HG02938 (cell line): Measurements from ENCODE around the gene PPP1R13B.
"Not testable (repeated sequence)": the region's sequence is repeated elsewhere in the genome, so short reads cannot be mapped to it uniquely, and the experiment has no call there.

Experiments
- ATAC-seq: cut with Tn5 transposase; IDR thresholded peaks from one replicate; pipeline ENCODE4 v1.9.1; 2021; ENCODE audit warnings: mild to moderate bottlenecking, moderate library complexity; ENCODE audit not compliant: unreplicated experiment

Gene PPP1R13B

DNA sequence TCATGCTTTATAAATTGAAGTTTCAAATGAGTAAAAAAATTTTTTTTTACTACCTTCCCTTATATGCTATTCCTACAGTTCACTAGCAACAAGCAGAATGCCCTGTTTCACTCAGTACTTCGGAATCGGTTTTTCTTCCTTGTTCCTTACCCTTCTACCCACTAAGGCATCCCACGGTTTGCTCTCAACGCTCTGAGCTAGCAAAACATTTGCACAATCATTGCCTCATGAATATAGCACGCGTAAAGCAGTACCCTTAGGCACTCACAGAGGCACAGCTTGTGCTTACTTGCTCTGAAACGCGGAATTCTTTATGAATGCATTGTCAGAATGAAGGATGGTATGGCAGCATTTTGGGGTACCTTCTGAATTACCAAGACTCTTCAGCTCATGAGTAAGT, 45.0 kb downstream of the PPP1R13B start:
- no peak for ATAC-seq

DNA sequence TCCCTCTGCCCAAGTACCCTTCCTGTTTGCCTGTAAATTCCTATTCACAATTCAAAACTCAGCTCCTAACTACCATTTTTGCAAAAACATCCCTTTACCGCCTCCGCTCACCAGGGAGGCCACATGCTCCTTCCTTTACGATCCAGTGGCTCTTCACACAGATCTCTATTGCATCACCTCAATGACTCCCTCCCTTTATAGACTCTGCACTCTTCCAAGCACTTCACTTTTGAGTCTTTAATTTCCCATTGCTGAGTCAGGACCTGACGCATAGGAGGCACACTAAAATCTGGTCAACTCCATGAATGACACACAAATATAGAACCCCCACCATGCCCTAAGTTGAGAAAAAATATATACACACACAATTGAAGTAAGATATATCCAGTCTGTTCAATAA, 45.9 kb downstream of the PPP1R13B start:
- no peak for ATAC-seq

DNA sequence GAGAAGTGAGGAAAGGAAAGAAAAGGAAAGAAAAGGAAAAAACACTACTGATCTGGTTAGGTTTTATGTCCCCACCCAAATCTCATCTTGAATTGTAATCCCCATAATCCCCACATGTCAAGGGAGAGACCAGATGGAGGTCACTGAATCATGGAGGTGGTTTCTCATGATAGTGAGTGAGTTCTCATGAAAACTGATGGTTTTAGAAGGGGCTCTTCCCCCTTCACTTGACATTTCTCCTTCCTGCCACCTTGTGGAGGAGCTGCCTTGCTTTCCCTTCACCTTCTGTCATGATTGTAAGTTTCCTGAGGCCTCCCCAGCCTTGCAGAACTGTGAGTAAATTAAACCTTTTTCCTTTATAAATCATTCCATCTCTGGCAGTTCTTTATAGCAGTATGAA, 54.2 kb downstream of the PPP1R13B start:
- ATAC-seq: not testable (repeated sequence)

DNA sequence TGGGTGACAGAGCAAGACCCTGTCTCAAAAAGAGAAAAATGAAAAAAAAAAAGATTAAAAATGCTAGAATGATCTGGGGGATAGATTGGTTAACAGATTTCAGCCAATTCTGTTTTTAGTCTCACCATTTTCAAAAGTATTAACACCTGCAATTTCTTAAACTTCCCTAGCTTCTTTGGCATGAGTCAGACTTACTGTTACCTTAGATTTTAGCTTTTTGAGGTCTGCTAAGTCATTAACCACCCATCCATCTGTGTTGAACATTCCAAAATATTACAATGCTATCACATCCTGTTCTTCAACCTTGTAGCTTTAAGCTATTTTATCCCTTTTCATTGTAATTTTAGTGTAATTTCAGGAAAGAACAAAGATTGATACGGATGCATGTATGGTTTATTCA, 59.3 kb downstream of the PPP1R13B start:
- no peak for ATAC-seq

DNA sequence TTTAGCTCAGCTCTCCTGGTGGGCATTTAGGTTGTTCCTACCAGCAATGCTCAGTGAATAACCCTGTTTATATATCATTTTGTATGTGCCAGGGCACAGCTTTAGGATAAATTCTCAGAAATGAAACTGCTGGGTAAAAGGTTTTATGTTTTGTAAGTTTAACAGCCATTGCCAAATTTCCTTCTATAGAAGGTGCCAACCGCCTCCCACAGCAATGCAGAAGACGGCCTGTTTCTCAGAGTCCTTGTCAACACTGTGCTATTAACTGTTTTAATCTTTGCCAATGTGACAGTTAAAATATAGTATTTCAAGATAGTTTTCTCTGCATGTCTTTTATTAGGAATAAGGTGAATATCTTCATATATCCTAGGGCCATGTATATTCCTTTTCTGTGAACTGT, 65.0 kb downstream of the PPP1R13B start:
- no peak for ATAC-seq

DNA sequence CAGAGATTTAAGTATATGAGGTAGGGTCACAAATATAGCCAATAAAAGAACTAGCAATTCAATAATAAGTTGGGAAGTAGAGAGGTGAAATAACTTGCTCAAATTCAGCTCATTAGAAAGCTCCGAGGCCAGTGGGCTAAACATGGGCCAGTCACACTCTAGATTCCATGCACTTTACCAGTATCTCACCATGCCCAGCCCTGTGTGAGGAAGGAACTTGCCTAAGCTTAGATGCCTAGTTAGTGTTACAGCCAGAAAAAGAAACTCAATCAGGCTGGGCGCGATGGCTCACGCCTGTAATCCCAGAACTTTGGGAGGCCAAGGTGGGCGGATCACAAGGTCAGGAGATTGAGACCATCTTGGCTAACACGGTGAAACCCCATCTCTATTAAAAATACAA, 71.1 kb downstream of the PPP1R13B start:
- ATAC-seq: not testable (repeated sequence)

DNA sequence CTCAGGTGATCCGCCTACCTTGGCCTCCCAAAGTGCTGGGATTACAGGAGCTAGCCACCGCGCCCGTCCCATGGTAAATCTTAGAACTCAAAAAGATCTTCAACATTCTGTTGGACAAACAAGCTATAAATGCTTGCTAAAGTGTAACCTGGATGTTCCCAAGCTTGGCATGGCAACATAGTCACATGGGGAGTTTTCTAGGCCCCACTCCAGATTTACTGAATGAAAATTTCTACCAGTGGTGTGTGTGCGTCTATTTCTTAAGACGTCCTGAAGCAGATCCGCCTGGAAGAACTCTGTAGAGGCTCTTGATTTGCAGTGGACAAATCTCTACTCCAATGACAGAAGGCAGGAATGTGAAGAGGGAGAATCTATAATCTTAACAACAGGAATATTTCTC, 71.9 kb downstream of the PPP1R13B start:
- ATAC-seq: no peak

DNA sequence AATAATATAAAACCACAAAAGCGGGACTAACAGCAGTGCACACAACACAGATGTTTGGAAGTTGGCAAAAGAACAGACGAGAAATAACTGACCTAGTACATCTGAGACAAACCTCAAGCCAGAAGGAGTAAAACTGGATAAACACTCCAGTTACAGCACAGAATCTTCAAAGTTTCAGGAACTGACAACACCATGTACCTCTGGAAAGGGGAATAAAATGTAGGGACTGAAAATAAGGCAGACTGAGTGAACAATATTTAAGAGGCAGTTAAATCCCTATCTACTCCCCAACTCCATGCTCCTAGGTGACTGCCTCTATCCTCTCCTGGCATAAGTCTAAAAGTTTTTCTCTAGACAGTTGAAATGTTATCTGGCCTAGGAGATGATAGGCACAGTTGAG, 73.9 kb downstream of the PPP1R13B start:
- no peak for ATAC-seq

DNA sequence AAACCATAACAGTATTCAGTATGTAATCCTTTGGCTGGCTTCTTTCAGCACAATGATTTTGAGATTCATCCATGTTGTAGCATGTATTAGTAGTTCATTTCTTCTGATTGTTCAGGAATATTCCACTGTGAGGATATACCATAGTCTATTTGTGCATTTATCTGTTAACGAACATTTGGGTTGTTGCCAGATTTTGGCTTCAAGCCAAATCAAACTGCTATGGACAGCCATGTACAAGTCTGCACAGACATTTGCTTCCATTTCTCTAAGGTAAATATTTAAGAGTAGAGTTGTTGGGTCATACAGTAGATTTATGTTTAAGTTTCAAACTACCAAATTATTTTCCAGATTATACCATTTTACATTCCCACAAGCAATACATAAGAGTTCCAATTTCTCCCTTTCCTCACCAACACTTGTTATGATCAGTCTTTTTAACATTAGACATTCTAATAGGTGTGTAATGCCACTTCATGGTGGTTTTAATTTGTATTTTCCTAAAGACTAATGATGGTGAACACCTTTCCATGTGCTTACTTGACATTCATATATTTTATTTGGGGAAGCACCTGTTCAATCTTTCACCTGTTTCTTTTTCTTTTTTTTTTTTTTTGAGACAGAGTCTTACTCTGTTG, 75.2 kb downstream of the PPP1R13B start:
- no peak for ATAC-seq

DNA sequence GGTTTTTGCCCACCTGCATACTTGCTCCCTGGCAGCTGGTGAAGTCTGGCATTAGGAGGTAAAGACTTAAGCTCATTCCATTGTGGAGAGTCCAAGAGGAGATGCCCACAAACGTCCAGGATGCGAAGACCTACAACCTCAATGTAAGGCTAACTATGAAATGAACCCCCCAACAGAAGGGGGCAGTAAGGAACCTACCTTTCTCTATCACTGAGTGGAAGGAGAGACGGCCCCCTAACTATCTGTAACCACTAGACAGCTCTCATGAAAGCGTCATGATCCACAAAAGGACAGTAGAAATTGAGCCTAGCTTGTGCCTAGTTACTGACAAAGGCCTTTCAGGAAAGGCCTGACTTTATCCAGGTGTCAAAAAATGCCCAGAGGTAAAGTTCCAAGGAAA, 76.5 kb downstream of the PPP1R13B start:
- no peak for ATAC-seq

DNA sequence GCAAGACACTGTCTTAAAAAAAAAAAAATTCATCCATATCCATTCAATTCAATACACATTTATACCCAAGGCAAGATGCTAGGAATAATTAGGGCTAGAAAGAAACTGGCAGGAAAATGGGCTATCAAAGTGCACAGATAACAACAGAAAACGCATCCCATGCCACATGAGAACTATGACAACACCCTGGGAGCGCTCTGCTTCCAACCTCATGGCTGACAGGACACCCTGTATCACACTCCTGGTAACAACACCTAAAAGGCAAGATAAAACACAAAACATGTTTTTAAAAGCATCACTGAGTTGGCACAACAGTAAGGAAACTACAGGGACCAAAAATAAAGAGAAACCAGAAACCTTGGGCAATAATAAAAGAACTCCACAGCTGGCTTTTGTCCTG, 76.9 kb downstream of the PPP1R13B start:
- ATAC-seq: no peak

DNA sequence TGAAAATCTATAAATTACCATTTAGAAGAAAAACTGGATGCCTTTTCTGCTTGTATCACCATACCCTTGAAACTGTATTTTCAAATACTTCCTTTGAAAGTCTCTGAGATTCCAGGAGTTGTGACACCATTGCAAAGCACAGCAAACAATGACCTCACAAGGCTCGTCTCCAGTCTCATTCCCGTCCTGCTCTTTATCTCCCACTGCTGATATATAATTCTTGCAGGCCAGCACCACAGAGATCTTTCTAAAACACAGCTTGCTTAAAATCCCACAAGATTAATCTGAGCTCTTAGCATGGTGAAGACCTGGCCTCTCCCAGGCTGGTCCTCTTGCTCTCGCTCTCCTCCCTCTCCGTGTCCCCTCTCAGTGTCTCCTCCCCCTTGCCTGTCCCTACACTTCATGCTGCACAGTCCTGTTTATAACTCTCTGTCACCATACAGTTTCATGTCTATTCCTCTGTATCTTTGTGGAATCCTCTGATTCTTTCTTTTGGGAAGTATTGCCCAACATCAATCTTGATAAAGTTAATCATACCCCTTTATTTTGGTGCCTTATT, 80.0 kb downstream of the PPP1R13B start:
- no peak for ATAC-seq

DNA sequence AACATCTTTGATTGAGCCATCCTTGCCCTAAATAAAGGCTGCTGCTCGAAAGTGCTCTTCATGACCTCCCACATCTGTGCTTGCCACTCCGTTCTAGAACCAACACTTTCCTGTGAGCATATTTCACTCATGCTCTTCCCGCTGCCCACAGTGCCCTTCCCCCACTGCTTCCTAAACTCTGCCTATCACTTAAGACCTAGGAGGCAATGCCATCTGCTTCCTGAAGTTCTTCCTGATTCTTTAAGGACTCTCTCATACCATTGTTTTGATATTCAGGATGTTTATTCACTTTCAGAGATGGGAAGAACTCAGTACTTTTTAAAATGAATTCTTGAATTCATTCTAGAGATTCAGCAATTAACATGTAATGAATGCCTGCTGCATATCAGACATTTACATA, 81.8 kb downstream of the PPP1R13B start:
- no peak for ATAC-seq

DNA sequence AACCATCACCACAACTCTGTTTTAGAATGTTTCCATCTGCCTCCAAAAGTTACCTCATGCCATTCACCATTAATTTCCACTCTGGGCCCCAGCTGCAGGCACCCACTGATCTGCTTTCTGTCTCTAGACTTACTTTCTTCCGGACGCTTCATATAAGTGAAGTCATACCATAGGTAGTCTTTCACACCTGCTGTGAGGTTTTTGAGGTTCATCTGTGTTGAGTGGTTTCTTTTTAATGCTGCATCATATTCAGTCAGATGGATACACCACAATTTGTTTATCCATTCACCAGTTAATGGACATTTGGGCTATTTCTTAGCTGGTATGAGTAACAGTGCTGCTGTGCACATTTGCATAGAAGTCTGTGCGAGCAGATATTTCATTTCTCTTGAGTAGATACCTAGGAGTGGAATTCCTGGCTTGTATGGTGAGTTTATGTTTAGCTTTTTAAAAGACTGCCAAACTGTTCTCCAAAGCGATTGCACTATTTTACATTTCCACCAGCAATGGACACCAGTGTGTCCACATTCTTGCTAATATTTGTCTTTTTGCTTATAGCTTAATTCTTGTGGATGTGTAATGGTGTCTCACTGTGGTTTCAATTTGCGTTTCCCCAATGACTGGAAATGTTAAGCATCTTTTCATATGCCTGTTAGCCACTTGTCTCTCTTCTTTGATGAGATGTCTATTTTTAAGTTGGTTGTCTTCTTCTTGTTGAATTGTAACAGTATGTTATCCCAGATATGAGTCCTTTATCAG, 83.5 kb downstream of the PPP1R13B start:
- ATAC-seq: peak; percentile 87

DNA sequence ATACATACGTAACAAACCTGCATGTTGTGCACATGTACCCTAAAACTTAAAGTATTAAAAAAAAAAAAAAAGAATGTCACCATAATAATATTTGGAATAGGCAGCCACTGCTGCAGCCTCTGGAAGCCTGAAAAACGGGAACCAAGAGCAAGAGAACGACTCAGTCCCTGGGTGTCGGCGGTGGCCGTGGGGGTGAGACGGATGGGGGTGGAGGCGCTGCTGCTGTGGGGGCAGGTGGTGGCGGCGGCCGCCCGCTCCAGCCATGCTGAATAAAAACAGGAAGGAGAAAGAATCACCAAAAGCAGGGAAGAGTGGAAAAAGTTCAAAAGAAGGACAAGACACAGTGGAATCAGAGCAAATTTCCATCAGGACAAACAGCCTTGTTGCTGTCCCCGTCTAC, 84.8 kb downstream of the PPP1R13B start:
- ATAC-seq: no peak

DNA sequence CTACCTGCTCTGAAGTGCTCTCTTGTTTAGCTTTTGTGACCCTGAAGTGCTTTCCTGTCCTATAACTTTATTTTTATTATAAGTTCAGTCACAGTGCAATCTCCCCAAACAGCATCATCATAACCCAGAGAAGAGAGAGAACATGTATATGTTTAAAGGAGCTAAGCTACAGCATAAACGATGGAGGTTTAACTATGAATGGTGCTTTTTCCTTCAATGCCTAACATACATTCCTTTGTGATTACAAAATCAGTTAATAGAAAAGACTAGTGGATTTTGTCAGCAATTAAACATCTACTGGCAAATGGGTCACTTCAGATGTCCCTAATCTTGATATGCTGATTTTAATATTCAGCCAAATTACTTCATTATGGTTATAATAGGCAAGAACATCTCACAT, 85.3 kb downstream of the PPP1R13B start:
- no peak for ATAC-seq

DNA sequence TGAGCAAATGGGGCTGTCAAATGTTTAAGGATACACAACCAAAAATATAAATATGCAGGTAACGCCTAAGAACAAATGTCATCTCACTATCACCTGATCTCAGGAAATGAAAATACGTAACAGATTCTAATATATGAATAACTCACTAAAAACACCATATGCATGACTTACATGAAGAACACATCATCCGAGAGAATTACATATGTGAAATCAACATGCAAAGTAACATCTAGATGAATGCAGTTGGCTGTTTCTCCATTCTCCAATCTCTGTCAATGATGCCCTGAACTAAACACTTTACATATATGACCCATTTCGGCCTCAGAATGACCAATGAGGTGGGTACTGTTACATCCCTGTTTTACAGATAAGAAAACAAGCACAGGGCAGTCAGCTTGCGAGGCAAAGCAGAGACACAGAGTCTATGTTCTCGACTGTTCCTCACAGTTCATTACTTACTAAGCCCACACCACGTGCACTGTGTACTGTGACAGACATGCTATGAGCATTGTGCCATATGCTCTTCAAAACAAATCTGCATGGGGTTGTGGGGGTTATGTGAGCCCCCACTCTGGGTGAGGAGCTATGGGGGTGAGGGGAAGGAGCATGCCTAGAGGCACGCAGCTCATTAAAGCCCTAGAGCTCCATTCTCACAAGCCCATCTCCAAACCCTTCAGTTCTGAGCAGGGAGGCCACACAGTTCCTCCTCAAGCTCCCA, 89.2 kb downstream of the PPP1R13B start:
- ATAC-seq: no peak

DNA sequence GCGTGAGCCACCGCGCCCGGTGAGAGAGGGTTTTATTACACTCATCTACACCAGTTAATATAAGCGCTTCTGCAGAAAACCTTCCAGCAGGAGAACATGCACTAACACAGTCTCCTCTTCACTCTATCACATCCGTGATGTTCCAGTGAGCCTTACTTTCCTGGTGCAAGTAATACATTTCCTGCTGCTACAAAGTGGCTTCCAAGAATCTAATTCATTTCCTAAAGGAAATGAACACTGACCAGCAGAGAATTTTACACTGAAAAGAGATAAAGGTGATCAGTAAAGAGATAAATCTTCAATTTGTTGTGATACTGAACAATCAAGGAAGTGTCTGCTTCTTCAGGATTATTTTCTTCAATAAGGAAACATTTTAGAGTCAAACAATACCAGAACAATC, 92.3 kb downstream of the PPP1R13B start:
- ATAC-seq: no peak

DNA sequence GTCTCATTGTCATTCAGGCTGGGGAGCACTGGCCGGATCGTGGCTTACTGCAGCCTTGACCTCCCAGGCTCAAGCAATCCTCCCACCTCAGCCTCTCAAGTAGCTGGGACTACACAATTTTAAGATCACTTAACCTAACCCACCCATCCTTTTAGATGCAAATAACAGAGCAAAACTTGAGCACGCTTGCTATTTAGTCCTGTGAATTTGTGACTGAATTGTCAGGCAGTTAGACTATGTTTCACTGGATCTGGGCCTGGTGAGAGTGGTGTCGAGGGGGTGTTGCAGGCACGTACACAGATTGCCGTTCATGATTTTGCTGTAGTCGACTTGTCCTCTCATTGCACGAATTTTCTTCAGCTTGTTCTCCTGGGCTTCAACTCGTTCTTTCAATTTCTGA, 93.6 kb downstream of the PPP1R13B start:
- ATAC-seq: no peak

DNA sequence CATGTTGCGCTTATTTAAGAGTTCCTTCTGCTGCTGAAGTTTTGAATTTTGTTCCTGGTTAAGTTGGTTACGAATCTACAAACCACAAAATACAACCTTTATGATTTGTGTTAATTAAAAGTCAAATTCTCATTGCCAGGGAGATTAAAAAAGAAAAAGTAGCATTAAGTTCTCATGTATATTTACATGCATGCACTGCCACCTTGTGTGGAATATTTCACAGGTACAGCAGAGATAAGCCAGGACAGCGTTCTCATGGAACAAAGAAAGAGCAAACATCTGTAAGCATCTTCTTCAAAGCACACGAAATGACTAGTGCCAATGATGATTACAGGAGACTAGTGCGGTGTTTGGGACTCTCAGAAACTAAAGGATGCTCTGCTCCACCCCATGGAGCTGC, 97.5 kb downstream of the PPP1R13B start:
- no peak for ATAC-seq

DNA sequence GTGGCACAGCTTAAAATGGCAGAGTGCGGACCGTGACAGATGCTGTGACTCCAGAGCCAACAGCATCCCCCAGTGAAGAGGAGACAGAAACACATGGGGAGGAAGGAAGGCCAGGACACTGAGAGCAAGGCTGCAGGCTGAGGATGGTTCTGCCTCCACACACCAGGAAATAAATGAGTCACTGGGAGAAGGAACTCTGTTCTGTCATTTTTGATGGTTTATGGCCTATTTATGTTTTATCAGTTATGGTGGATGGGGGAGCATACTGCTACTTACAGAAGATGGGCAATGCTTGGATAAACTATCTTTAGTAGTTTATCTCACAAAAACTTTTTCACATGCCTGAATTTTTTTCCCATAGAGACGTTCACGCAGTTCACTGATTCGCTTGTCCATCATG, 97.9 kb downstream of the PPP1R13B start:
- no peak for ATAC-seq

DNA sequence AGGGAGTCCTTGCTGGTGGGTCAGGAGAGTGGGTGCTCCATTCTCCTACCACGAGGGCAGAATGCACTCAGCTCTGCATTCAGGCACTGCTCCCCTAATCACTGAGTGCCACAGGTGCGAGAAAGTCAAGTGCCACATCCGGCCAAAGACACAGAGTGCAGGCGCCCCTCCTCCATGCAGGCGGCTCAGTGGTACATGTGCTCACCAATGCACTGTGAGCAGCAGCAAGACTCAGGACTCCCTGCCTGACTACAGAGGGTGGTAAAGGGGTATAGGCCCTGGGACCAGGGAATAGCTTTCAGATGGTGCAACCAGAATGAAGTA, 98.9 kb downstream of the PPP1R13B start:
- no peak for ATAC-seq
